Peyer's patch (tissue), 4 donors: ENCODE measurements around the gene PIK3CD.

Source experiments
- POLR2A ChIP-seq, 2 donors: fragments of 450-650 bp; IDR thresholded peaks; one replicate each; pipeline ENCODE4 v1.5.1; 2017; ENCODE audit warnings: antibody characterized with exemption in 2 of 2, mild to moderate bottlenecking in 2 of 2, moderate library complexity in 2 of 2
- TF ChIP-seq, protein P1 (sequence below), 6 experiments: fragments of 450-650 bp in 4 of 6; fragments of 200-600 bp in 2 of 6; sonication (generic) in 1 of 6; IDR thresholded peaks; one replicate each; pipeline ENCODE4 v1.5.1; 2017 to 2019; ENCODE audit warnings: antibody characterized with exemption in 6 of 6, mild to moderate bottlenecking in 3 of 6, moderate library complexity in 1 of 6

DNA sequence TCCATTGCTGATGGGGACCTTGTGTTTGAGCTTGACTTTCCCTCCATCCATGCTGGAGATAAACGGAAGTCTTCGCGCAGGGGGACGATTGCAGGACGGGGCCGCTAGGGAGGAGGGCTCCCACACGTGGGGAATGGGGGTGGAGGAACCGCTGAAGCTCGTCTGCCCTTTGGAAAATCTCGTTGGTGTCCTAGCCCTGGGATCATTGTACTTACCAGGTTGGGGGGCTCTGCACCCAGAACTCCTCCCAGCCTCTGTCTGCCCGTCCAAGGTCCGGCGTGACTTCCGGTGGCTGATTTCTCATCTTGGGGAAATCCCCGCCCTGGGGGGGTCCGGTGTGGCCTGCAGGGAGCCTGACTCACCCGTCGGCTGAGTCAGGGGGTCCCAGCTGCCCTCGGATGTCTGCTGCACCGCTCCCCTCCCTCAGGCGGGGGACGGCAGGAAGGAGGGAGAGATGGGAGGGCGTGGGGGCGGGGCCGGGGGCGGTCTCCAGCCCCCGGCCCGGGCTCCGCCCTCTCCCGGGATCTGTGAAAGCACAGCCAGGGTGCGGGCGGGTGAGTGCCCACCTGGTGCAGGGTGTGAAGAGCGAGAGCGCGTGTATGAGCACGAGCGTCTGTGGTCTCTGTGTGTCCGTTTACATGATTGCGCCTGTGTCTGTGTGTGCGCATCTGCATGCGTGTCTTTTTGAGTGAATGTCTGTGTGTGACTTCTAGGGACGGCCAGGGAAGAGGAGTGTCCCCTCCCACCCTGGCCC, 35.8 kb downstream of the PIK3CD start:
- TF ChIP-seq, protein P1, sequence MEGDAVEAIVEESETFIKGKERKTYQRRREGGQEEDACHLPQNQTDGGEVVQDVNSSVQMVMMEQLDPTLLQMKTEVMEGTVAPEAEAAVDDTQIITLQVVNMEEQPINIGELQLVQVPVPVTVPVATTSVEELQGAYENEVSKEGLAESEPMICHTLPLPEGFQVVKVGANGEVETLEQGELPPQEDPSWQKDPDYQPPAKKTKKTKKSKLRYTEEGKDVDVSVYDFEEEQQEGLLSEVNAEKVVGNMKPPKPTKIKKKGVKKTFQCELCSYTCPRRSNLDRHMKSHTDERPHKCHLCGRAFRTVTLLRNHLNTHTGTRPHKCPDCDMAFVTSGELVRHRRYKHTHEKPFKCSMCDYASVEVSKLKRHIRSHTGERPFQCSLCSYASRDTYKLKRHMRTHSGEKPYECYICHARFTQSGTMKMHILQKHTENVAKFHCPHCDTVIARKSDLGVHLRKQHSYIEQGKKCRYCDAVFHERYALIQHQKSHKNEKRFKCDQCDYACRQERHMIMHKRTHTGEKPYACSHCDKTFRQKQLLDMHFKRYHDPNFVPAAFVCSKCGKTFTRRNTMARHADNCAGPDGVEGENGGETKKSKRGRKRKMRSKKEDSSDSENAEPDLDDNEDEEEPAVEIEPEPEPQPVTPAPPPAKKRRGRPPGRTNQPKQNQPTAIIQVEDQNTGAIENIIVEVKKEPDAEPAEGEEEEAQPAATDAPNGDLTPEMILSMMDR (IDR thresholded peaks at IDR 0.05), result no peak
- no peak for TF ChIP-seq POLR2A (IDR thresholded peaks at IDR 0.05)
